SU-DHL-6 (cell line): Measurements from ENCODE around the gene OR6C76.

ENCODE experiments used
- CTCF ChIP-seq: fragments of 200-600 bp; sonication (generic); IDR thresholded peaks from one replicate; pipeline ENCODE4 v1.5.1; 2017; ENCODE audit warnings: antibody characterized with exemption, mild to moderate bottlenecking, low read length, moderate library complexity; ENCODE audit not compliant: insufficient read depth, poor library complexity, severe bottlenecking
- EZH2phosphoT487 ChIP-seq: fragments of 200-600 bp; sonication (generic), shearing (Covaris generic); conservative IDR thresholded peaks from 2 replicates; pipeline ENCODE4 v1.6.1; 2018; ENCODE audit warnings: mild to moderate bottlenecking, antibody characterized with exemption, low read length, moderate library complexity, mixed read lengths

GRCh38 chr12:55420307-55420962 is 5.6 kb upstream of the OR6C76 start:
- no peak for TF ChIP-seq CTCF
- TF ChIP-seq EZH2phosphoT487: no peak
